Measurements from ENCODE around the gene DEGS2. TPM values are rescaled to one million over a fixed set of nuclear protein-coding genes. Genes with fewer than 3 reads are reported as not detected.

The DEGS2 gene
- 0.07 and 0.26 TPM in 2 replicates for total RNA-seq

GRCh38 chr14:100159094-100159864 is at the start of gene DEGS2:
TSS of gene DEGS2 (minus strand) at chr14:100159645. CDS start at chr14:100159587, 58 bp downstream.

Other genes with a start within 250 kb of the DEGS2 start
- gene EVL, start 94.2 kb downstream of the DEGS2 start, total RNA-seq, result 17.7 and 22.5 TPM in 2 replicates
- 49.9 and 52.8 TPM in 2 replicates for gene YY1, start 79.5 kb upstream of the DEGS2 start, total RNA-seq
- 13.4 and 32.0 TPM in 2 replicates for gene SLC25A29, start 146.8 kb upstream of the DEGS2 start, total RNA-seq
- 0.07 TPM in 1 of 2 replicates, not detected in the other for gene SLC25A47, start 163.7 kb upstream of the DEGS2 start, total RNA-seq
- 10.8 and 10.9 TPM in 2 replicates for gene WDR25, start 216.8 kb upstream of the DEGS2 start, total RNA-seq

All from smooth muscle cell of the pulmonary artery (primary cell).